H1 (cell line): Measurements from ENCODE around the gene RYR3.
A peak's percentile ranks its signal among the peaks of the same experiment; 100 is the strongest.

Source experiments
- BCL11A ChIP-seq, 2 experiments: IDR thresholded peaks; one replicate each; pipeline ENCODE4 v1.6.1; 2011; ENCODE audit warnings: low read depth in 2 of 2, low read length in 2 of 2, mild to moderate bottlenecking in 2 of 2
- CREB1 ChIP-seq: IDR thresholded peaks from 2 replicates; pipeline ENCODE4 v1.6.1; 2012; ENCODE audit warnings: inconsistent platforms
- CTCF ChIP-seq, 3 experiments: IDR thresholded peaks; 1 replicate in 2 of 3; 2 replicates in 1 of 3; pipeline versions ENCODE4 v1.5.1 to v1.6.1; 2011; ENCODE audit warnings: low read length in 3 of 3, mild to moderate bottlenecking in 3 of 3, inconsistent platforms in 2 of 3, low read depth in 1 of 3, moderate library complexity in 1 of 3; ENCODE audit not compliant: insufficient read depth in 1 of 3; ENCODE audit errors: control extremely low read depth in 1 of 3
- EGR1 ChIP-seq: IDR thresholded peaks from 2 replicates; pipeline ENCODE4 v1.6.1; 2011; ENCODE audit warnings: low read depth, low read length, borderline replicate concordance
- JUND ChIP-seq: IDR thresholded peaks from 2 replicates; pipeline ENCODE4 v1.6.1; 2011; ENCODE audit warnings: mild to moderate bottlenecking, improper control_type of control experiment, low read length
- MAFK ChIP-seq: IDR thresholded peaks from 2 replicates; pipeline ENCODE4 v1.6.1; 2012; ENCODE audit warnings: low read depth, mild to moderate bottlenecking, improper control_type of control experiment, low read length
- NRF1 ChIP-seq: IDR thresholded peaks from 2 replicates; pipeline ENCODE4 v1.6.1; 2011; ENCODE audit warnings: mild to moderate bottlenecking, low read depth, low read length, improper control_type of control experiment
- POLR2A ChIP-seq, 2 experiments: IDR thresholded peaks; 1 replicate in 1 of 2; 2 replicates in 1 of 2; pipeline ENCODE4 v1.6.1; 2011; ENCODE audit warnings: low read depth in 2 of 2, low read length in 2 of 2, mild to moderate bottlenecking in 2 of 2; ENCODE audit errors: control extremely low read depth in 1 of 2
- POLR2AphosphoS5 ChIP-seq: IDR thresholded peaks from 2 replicates; pipeline ENCODE4 v1.6.1; 2011; ENCODE audit warnings: low read depth, low read length
- RAD21 ChIP-seq, 2 experiments: IDR thresholded peaks in 1 of 2; conservative IDR thresholded peaks in 1 of 2; 2 replicates each; pipeline ENCODE4 v1.6.1; 2011; ENCODE audit warnings: low read depth in 2 of 2, low read length in 2 of 2, improper control_type of control experiment in 1 of 2, inconsistent platforms in 1 of 2, mild to moderate bottlenecking in 1 of 2, moderate library complexity in 1 of 2
- SIN3A ChIP-seq, 2 experiments: IDR thresholded peaks in 1 of 2; conservative IDR thresholded peaks in 1 of 2; 2 replicates each; pipeline ENCODE4 v1.6.1; 2011 to 2012; ENCODE audit warnings: low read length in 2 of 2, improper control_type of control experiment in 1 of 2, low read depth in 1 of 2, mild to moderate bottlenecking in 1 of 2
- SIX5 ChIP-seq: IDR thresholded peaks from 2 replicates; pipeline ENCODE4 v1.6.1; 2011; ENCODE audit warnings: mild to moderate bottlenecking, low read depth, low read length
- TEAD4 ChIP-seq: IDR thresholded peaks from 2 replicates; pipeline ENCODE4 v1.6.1; 2012; ENCODE audit warnings: low read depth, low read length, inconsistent platforms, mixed read lengths
- TF ChIP-seq, protein P1 (sequence below): IDR thresholded peaks from 2 replicates; pipeline ENCODE4 v1.6.1; 2011; ENCODE audit warnings: low read depth, mild to moderate bottlenecking, low read length; ENCODE audit not compliant: insufficient read depth

GRCh38 chr15:33516563-33516962, 205.8 kb downstream of the RYR3 start:
- TF ChIP-seq, protein P1, sequence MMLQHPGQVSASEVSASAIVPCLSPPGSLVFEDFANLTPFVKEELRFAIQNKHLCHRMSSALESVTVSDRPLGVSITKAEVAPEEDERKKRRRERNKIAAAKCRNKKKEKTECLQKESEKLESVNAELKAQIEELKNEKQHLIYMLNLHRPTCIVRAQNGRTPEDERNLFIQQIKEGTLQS, result no peak
- TF ChIP-seq CTCF (IDR thresholded peaks at IDR 0.05; ENCODE audit: control extremely low read depth in 1 of 3, insufficient read depth in 1 of 3, low read depth in 1 of 3, low read length in 3 of 3) (no peak), POLR2A (IDR thresholded peaks at IDR 0.05; ENCODE audit: control extremely low read depth in 1 of 2, low read depth in 2 of 2, low read length in 2 of 2) (no peak), RAD21 (IDR thresholded peaks at IDR 0.05 in 1 of 2, conservative IDR thresholded peaks at IDR 0.05 in 1 of 2; ENCODE audit: low read depth in 2 of 2, low read length in 2 of 2) (no peak), TEAD4 (no peak), EGR1 (no peak), NRF1 (no peak), MAFK (peak; percentile 20; the same call in 1 of the 2 replicates), POLR2AphosphoS5 (no peak), BCL11A (IDR thresholded peaks at IDR 0.05; ENCODE audit: low read depth in 2 of 2, low read length in 2 of 2) (no peak), CREB1 (no peak), JUND (no peak), SIX5 (no peak), SIN3A (conservative IDR thresholded peaks at IDR 0.05 in 1 of 2, IDR thresholded peaks at IDR 0.05 in 1 of 2; ENCODE audit: low read depth in 1 of 2, low read length in 2 of 2) (no peak)
